GM23338 (cell line): ENCODE results near the gene CCDC187. TPM values are rescaled to one million over a fixed set of nuclear protein-coding genes. Genes with fewer than 3 reads are reported as not detected.

Experiments
- ATAC-seq: fragments of 200-7000 bp; cut with Tn5 transposase; 3 replicates; pipeline ENCODE4 v1.9.1; 2020
- DNase-seq: peaks from one replicate; pipeline ENCODE4 v3.0.0-alpha.2; 2015; ENCODE audit warnings: low spot score
- H2AFZ ChIP-seq: fragments of 200-600 bp; sonication (generic); 2 replicates; pipeline ENCODE4 v1.8.0; 2016; ENCODE audit warnings: antibody characterized with exemption, mild to moderate bottlenecking, moderate library complexity
- H3F3A ChIP-seq: fragments of 200-600 bp; sonication (generic); replicated peaks from 2 replicates; pipeline ENCODE4 v1.8.0; 2017; ENCODE audit warnings: antibody characterized with exemption, mixed run types, low read depth
- H3K27ac ChIP-seq: fragments of 200-600 bp; sonication (generic); 2 replicates; pipeline ENCODE4 v1.6.1; 2016; ENCODE audit warnings: low read depth
- H3K27me3 ChIP-seq: fragments of 200-600 bp; sonication (generic); 2 replicates; pipeline ENCODE4 v1.8.0; 2016; ENCODE audit warnings: mild to moderate bottlenecking, mixed run types, moderate library complexity; ENCODE audit not compliant: insufficient read depth
- H3K36me3 ChIP-seq: fragments of 200-600 bp; sonication (generic); 2 replicates; pipeline ENCODE4 v1.8.0; 2016; ENCODE audit warnings: mild to moderate bottlenecking; ENCODE audit not compliant: insufficient read depth
- H3K4me1 ChIP-seq: fragments of 200-600 bp; sonication (generic); 2 replicates; pipeline ENCODE4 v1.8.0; 2016; ENCODE audit warnings: mild to moderate bottlenecking, moderate library complexity; ENCODE audit not compliant: insufficient read depth
- H3K4me2 ChIP-seq: fragments of 200-600 bp; sonication (generic); 2 replicates; pipeline ENCODE4 v1.7.1; 2017; ENCODE audit warnings: mixed run types
- H3K4me3 ChIP-seq: fragments of 200-600 bp; sonication (generic); 2 replicates; pipeline ENCODE4 v1.6.1; 2016; ENCODE audit warnings: mixed run types
- H3K79me2 ChIP-seq: fragments of 200-600 bp; sonication (generic); replicated peaks from 2 replicates; pipeline ENCODE4 v1.8.0; 2017; ENCODE audit warnings: mild to moderate bottlenecking; ENCODE audit not compliant: insufficient read depth
- H3K9me2 ChIP-seq: fragments of 200-600 bp; sonication (generic); 2 replicates; pipeline ENCODE4 v1.8.0; 2017; ENCODE audit not compliant: insufficient read depth
- H4K20me1 ChIP-seq: fragments of 200-600 bp; sonication (generic); replicated peaks from 2 replicates; pipeline ENCODE4 v1.8.0; 2017; ENCODE audit warnings: mild to moderate bottlenecking; ENCODE audit not compliant: insufficient read depth
- H3K27ac Mint-ChIP-seq: 2 replicates; pipeline ENCODE4 v1.8.0; 2020; ENCODE audit warnings: inconsistent platforms, mild to moderate bottlenecking, moderate library complexity, mixed read lengths
- H3K27me3 Mint-ChIP-seq: 3 replicates; pipeline ENCODE4 v1.8.0; 2022; ENCODE audit warnings: low read depth, mild to moderate bottlenecking, moderate library complexity, mixed read lengths, inconsistent platforms; ENCODE audit not compliant: insufficient read depth, poor library complexity
- H3K36me3 Mint-ChIP-seq: 3 replicates; pipeline ENCODE4 v1.8.0; 2021; ENCODE audit warnings: low read depth, mild to moderate bottlenecking, inconsistent platforms, moderate library complexity, mixed read lengths
- H3K4me1 Mint-ChIP-seq: 3 replicates; pipeline ENCODE4 v1.8.0; 2020; ENCODE audit warnings: mild to moderate bottlenecking, inconsistent platforms, mixed read lengths
- H3K4me3 Mint-ChIP-seq: 3 replicates; pipeline ENCODE4 v1.8.0; 2021; ENCODE audit warnings: moderate library complexity, mild to moderate bottlenecking, inconsistent platforms, mixed read lengths
- H3K9me3 Mint-ChIP-seq: 3 replicates; pipeline ENCODE4 v1.8.0; 2020; ENCODE audit warnings: moderate library complexity, mild to moderate bottlenecking, inconsistent platforms, mixed read lengths
- CREB1 ChIP-seq: fragments of 250-450 bp; sonication (Bioruptor Pico); IDR thresholded peaks from 2 replicates; pipeline ENCODE4 v1.5.0; 2020; ENCODE audit warnings: low read depth, mild to moderate bottlenecking, moderate library complexity
- CTCF ChIP-seq, 2 experiments: fragments of 200-600 bp in 1 of 2; sonication (generic) in 1 of 2; conservative IDR thresholded peaks; 2 replicates each; pipeline versions ENCODE4 v1.5.1 to v1.6.1; 2016 to 2017; ENCODE audit warnings: antibody characterized with exemption in 2 of 2, low read depth in 2 of 2, mild to moderate bottlenecking in 2 of 2, moderate library complexity in 1 of 2
- EZH2phosphoT487 ChIP-seq: fragments of 200-600 bp; sonication (generic); IDR thresholded peaks from one replicate; pipeline ENCODE4 v1.8.1; 2018; ENCODE audit warnings: antibody characterized with exemption; ENCODE audit not compliant: unreplicated experiment
- JUNB ChIP-seq: IDR thresholded peaks from one replicate; pipeline ENCODE4 v1.6.1; 2016; ENCODE audit warnings: antibody characterized with exemption; ENCODE audit not compliant: unreplicated experiment
- NANOG ChIP-seq: IDR thresholded peaks from 2 replicates; pipeline ENCODE4 v1.6.1; 2016; ENCODE audit warnings: antibody characterized with exemption, borderline replicate concordance
- REST ChIP-seq: IDR thresholded peaks from one replicate; pipeline ENCODE4 v1.6.1; 2018; ENCODE audit warnings: antibody characterized with exemption; ENCODE audit not compliant: unreplicated experiment
- STAT1 ChIP-seq: IDR thresholded peaks from one replicate; pipeline ENCODE4 v1.6.1; 2016; ENCODE audit warnings: antibody characterized with exemption; ENCODE audit not compliant: unreplicated experiment
- ZNF114 ChIP-seq: fragments of 250-450 bp; sonication (Bioruptor Pico); IDR thresholded peaks from 2 replicates; pipeline ENCODE4 v1.5.0; 2020; ENCODE audit warnings: mild to moderate bottlenecking, moderate library complexity
- ZNF331 ChIP-seq: fragments of 250-450 bp; sonication (Bioruptor Pico); IDR thresholded peaks from 2 replicates; pipeline ENCODE4 v1.5.0; 2020; ENCODE audit warnings: low read depth, mild to moderate bottlenecking, moderate library complexity
- ZNF462 ChIP-seq: fragments of 250-450 bp; sonication (Bioruptor Pico); IDR thresholded peaks from 2 replicates; pipeline ENCODE4 v1.5.0; 2020; ENCODE audit warnings: mild to moderate bottlenecking, moderate library complexity
- polyA plus RNA-seq: library from polyadenylated mRNA; unstranded; fragments of >200 nt; fragmentation: Nextera tagmentation; extraction: Ambion mirVana; gene quantifications from 2 replicates; pipeline ENCODE4 v1.2.1, GENCODE V29; 2016
- total RNA-seq: library from RNA; depleted of rRNA; stranded (reverse); fragments of >200 nt; shearing (Covaris generic); gene quantifications from 2 replicates; pipeline ENCODE4 v1.2.3, GENCODE V29; 2014

The CCDC187 gene
- total and polyA plus RNA-seq, 2 experiments from 2014 or later = 0.14 TPM; not detected in 1

GRCh38 chr9:136239983-136240330, 63.9 kb downstream of the CCDC187 start (continued):
- TF ChIP-seq REST = no peak

- no peaks in the 10 kb centered on the region for H3K9me2 ChIP-seq
- Mint-ChIP-seq H3K36me3 (peaks cover 3% of the 10 kb centered on the region; the same call in 2 of the 3 replicates), H3K27ac (no peak overlapping the region), H3K9me3 (no peaks in the 10 kb centered on the region), H3K27me3 (peaks cover 13% of the 10 kb centered on the region), H3K4me3 (no peak overlapping the region), H3K4me1 (peaks cover 25% of the 10 kb centered on the region)
- peaks cover 16% of the 10 kb centered on the region for H3K4me1 ChIP-seq
- H3K27me3 ChIP-seq = no peaks in the 10 kb centered on the region
- ATAC-seq = no peak
- no peak overlapping the region for H3K4me2 ChIP-seq
- peaks cover 83% of the 10 kb centered on the region for H3K79me2 ChIP-seq
- no peak overlapping the region for H3K4me3 ChIP-seq
- no peak overlapping the region for H3K27ac ChIP-seq
- H3K36me3 ChIP-seq = no peaks in the 10 kb centered on the region
- no peak overlapping the region for H2AFZ ChIP-seq
- H4K20me1 ChIP-seq = peaks cover 48% of the 10 kb centered on the region
- 0 out of 2 replicates have a peak, but pooled peaks cover 2% of the 10 kb centered on the region for H3F3A ChIP-seq
- DNase-seq = no peak
- TF ChIP-seq ZNF331 (no peak), ZNF114 (CRISPR knock-in tag) (no peak), CREB1 (CRISPR knock-in tag) (no peak), ZNF462 (CRISPR knock-in tag) (no peak), JUNB (no peak), NANOG (no peak), EZH2phosphoT487 (no peak), CTCF (conservative IDR thresholded peaks at IDR 0.05; ENCODE audit: low read depth in 2 of 2) (no peak), STAT1 (no peak)
Observed at GRCh38 chr9:136239135-136239982, 64.5 kb downstream of the CCDC187 start.
